Measurements from ENCODE around the gene KLHL30. TPM values are rescaled to one million over a fixed set of nuclear protein-coding genes. Genes with fewer than 3 reads are reported as not detected.

KLHL30 gene
- total RNA-seq, 1 experiment from 2014 or later = not detected

- Histone ChIP-seq H3K4ac (ENCODE audit: low read depth, low read length) (no peak overlapping the region), H2BK120ac (ENCODE audit: low read depth, low read length, poor library complexity, severe bottlenecking) (no peak overlapping the region), H3K56ac (ENCODE audit: insufficient read length, low read depth, low read length) (no peak overlapping the region), H3K9me3 (ENCODE audit: control insufficient read depth, low read depth, low read length) (no peaks in the 10 kb centered on the region), H4K91ac (ENCODE audit: insufficient read length, low read depth, low read length) (no peak overlapping the region), H3K23me2 (ENCODE audit: insufficient read length, low read depth, low read length, poor library complexity, severe bottlenecking) (no peaks in the 10 kb centered on the region), H3K4me2 (ENCODE audit: insufficient read depth, insufficient read length, low read length) (no peak overlapping the region), H2AFZ (ENCODE audit: low read length) (no peak overlapping the region), H3K79me2 (ENCODE audit: insufficient read depth, low read length) (no peaks in the 10 kb centered on the region), H3K27me3 (ENCODE audit: insufficient read depth, low read length) (peaks cover 9% of the 10 kb centered on the region; the same call in 1 of the 2 replicates), H2BK15ac (ENCODE audit: low read depth, low read length) (no peak overlapping the region), H3K23ac (ENCODE audit: insufficient read length, low read depth, low read length) (no peak overlapping the region), H2AK5ac (ENCODE audit: insufficient read length, low read length) (no peak overlapping the region), H3K18ac (ENCODE audit: insufficient read length, low read depth, low read length) (no peak overlapping the region), H4K8ac (replicated peaks; ENCODE audit: insufficient read length, low read depth, low read length) (no peak overlapping the region), H3K4me1 (ENCODE audit: insufficient read depth, low read length) (no peaks in the 10 kb centered on the region), H4K5ac (ENCODE audit: insufficient read length, low read depth, low read length) (no peak overlapping the region), H3T11ph (ENCODE audit: low read length) (no peak overlapping the region), H2BK20ac (ENCODE audit: low read depth, low read length, poor library complexity, severe bottlenecking) (no peak overlapping the region), H3K27ac (ENCODE audit: insufficient read length, low read depth, low read length) (no peak overlapping the region), H4K20me1 (ENCODE audit: control insufficient read depth, insufficient read depth, insufficient read length) (no peaks in the 10 kb centered on the region), H2BK5ac (ENCODE audit: insufficient read length, low read length) (no peak overlapping the region), H3K9ac (ENCODE audit: extremely low read depth, insufficient read length, low read length) (no peak overlapping the region), H3K79me1 (ENCODE audit: insufficient read depth, low read depth, low read length, poor library complexity, severe bottlenecking) (no peaks in the 10 kb centered on the region), H2BK12ac (ENCODE audit: insufficient read length, low read depth, low read length) (no peak overlapping the region), H3K14ac (ENCODE audit: insufficient read depth, low read length) (no peak overlapping the region)
- no peak overlapping the region for H3K4me3 Mint-ChIP-seq
- peaks cover 11 to 33% (median 26%) of the 10 kb centered on the region in 3 experiments for H3K36me3 Mint-ChIP-seq (ENCODE audit: insufficient read depth in 1 of 3, low read depth in 3 of 3)
- H3K9me3 Mint-ChIP-seq = peaks cover 0 to 4% of the 10 kb centered on the region in 2 experiments; a peak in 1 of 5 replicates
- peak overlapping the region in 2 of 3 experiments; percentile 36 to 64; a peak in 2 of 7 replicates for H3K27ac Mint-ChIP-seq
- no peak for DNase-seq
- peaks cover 27% of the 10 kb centered on the region for H3K27me3 Mint-ChIP-seq (ENCODE audit: low read depth)
- no CpG with 5 or more reads among the region's 8 CpGs for WGBS (ENCODE audit: extremely low coverage, insufficient read length, low lambda C conversion rate)
- 0 out of 4 replicates have a peak, but pooled peaks cover 0 to 2% of the 10 kb centered on the region in 2 experiments for H3K4me1 Mint-ChIP-seq
- TF ChIP-seq CTCF (conservative IDR thresholded peaks at IDR 0.05) = no peak
These were observed 29.3 kb downstream of the KLHL30 start for GRCh38 chr2:238167761-238168160.
